ENCODE results near the gene ANKLE2.
"Not testable (repeated sequence)": the region's sequence is repeated elsewhere in the genome, so short reads cannot be mapped to it uniquely, and the experiment has no call there.

ANKLE2 gene

DNA sequence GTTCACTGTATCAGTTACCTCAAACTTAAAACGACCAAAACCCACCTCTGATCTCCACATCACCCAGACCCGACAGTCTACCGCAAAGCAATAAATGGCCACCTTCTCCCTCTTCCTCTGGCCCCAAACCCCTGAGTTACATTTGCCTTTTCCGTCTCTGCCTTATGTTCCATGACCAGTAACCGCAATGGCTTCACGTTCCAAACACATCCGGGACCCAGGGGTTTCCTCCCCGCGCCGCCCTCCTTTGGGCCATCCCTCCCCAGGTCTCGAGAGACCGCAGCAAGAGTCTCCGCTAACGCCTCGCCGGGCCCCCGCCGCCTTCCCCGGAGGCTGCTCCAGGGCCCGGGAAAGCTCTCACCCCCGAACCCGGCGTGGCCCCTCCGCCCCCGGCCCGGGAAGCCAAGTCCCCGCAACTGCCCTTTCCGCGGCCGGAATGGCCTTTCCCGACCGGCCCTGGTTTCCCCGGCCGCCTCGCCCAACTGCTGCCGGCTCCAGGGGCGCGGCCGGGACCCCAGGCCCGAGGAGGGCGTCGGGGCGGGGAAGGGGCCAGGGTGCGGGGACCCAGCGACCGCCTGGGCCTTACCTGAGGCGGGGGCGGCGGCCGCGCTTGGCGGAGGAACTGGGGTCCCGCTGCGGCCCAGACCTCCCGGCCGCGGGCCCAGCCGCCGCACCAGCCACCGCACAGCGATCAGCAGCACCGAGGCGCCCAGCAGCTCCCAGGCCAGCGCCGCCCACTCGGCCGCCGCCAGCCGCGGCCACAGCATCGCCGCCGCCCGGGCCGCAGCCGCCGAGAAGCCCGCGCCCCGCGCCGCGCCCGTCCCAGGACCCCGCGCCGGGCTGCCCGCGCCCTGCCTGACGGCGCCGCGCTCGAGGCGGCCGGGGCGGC, at the start of gene ANKLE2:
Gene ANKLE2 (minus strand): TSS at position 801 of the 889 bp plus-strand sequence. CDS start 34 bp downstream, at position 767.
- DNase-seq = peak; percentile 82 to 90
- TF ChIP-seq GATA1 (IDR thresholded peaks at IDR 0.05; ENCODE audit: low read depth, low read length) = no peak
- peak; percentile 46 for TF ChIP-seq POLR2A (IDR thresholded peaks at IDR 0.05; ENCODE audit: low read length)

- peak; percentile 36 to 54 for DNase-seq
These were observed 47.8 kb upstream of the ANKLE2 start for GRCh38 chr12:132809391-132809790.

- no peak for TF ChIP-seq GATA1 (IDR thresholded peaks at IDR 0.05; ENCODE audit: low read depth, low read length)
- TF ChIP-seq POLR2A (IDR thresholded peaks at IDR 0.05; ENCODE audit: low read length) = no peak
- peak; percentile 23 to 47 for DNase-seq
These were observed 45.9 kb upstream of the ANKLE2 start for GRCh38 chr12:132807295-132808092.

GRCh38 chr12:132806857-132807256, 45.2 kb upstream of the ANKLE2 start:
- TF ChIP-seq GATA1 (IDR thresholded peaks at IDR 0.05; ENCODE audit: low read depth, low read length) = no peak
- TF ChIP-seq POLR2A (IDR thresholded peaks at IDR 0.05; ENCODE audit: low read length) = no peak
- no peak for DNase-seq

- DNase-seq = no peak
- no peak for TF ChIP-seq POLR2A (IDR thresholded peaks at IDR 0.05; ENCODE audit: low read length)
These were observed 42.8 kb upstream of the ANKLE2 start for GRCh38 chr12:132804426-132804861.

DNA sequence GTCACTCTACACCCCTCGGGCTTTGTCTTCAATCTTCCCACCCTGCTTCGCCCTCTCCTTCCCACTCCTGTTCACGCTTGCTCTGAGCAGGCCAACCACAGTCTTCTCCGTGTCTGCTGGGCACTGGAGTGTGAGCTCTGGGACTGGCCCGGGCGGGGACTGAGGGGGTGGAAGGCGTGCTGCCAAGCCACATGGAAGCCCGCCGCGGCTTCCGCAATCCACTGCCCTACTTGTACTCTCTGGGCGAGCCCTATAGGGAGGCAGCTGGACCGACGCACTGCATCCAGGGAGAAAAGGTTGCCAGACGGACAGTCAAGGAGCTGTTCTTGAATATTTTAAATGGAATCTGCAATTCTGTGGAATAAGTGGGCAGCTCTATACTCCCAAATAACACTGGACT, 42.3 kb upstream of the ANKLE2 start:
- TF ChIP-seq GATA1 (IDR thresholded peaks at IDR 0.05; ENCODE audit: low read depth, low read length) (no peak), POLR2A (IDR thresholded peaks at IDR 0.05; ENCODE audit: low read length) (no peak)
- no peak for DNase-seq

DNA sequence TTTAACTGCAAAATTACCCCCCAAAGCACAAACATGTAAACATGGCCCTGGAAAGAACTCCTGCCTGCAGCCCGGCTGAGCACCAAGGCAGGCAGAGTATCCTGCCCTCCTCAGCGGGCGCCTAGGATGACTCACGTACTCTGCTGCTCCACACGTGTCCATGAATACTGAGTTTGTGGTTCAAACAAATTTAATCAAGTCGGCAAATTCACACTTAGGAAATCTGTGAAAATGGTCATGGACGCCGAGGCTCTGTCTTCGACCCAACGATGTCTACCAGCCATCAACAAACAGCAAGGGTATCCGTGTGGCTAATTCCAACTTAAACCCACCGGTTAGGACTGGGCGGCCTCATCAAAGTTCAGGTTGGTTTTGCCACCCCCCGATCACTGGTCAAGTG, 41.5 kb upstream of the ANKLE2 start:
- no peak for TF ChIP-seq GATA1 (IDR thresholded peaks at IDR 0.05; ENCODE audit: low read depth, low read length)
- DNase-seq = no peak

- TF ChIP-seq POLR2A (IDR thresholded peaks at IDR 0.05; ENCODE audit: low read length) (no peak), GATA1 (IDR thresholded peaks at IDR 0.05; ENCODE audit: low read depth, low read length) (no peak)
- DNase-seq = no peak
These were observed 40.1 kb upstream of the ANKLE2 start for GRCh38 chr12:132801741-132802140.

DNA sequence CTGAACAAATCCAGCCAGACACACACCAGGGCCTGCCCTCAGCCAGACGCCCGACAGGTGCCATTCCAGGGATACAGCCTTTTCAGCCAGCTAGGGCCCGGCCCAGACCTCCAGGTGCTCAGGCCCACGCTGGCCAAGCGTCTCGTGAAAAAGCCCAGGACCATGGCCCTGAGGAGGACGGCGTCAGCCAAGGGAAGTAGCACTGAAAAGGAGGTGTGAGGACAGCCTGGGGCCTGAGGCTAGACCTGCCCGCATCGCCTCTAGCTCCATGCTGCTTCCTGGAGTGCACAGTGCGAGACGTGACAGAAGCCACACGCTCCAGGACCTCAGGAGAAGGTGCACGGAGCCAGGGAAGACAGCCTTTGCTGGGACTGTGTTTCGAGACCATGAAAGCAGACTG, 37.2 kb upstream of the ANKLE2 start:
- no peak for DNase-seq
- TF ChIP-seq POLR2A (IDR thresholded peaks at IDR 0.05; ENCODE audit: low read length) (no peak), GATA1 (IDR thresholded peaks at IDR 0.05; ENCODE audit: low read depth, low read length) (no peak)

DNA sequence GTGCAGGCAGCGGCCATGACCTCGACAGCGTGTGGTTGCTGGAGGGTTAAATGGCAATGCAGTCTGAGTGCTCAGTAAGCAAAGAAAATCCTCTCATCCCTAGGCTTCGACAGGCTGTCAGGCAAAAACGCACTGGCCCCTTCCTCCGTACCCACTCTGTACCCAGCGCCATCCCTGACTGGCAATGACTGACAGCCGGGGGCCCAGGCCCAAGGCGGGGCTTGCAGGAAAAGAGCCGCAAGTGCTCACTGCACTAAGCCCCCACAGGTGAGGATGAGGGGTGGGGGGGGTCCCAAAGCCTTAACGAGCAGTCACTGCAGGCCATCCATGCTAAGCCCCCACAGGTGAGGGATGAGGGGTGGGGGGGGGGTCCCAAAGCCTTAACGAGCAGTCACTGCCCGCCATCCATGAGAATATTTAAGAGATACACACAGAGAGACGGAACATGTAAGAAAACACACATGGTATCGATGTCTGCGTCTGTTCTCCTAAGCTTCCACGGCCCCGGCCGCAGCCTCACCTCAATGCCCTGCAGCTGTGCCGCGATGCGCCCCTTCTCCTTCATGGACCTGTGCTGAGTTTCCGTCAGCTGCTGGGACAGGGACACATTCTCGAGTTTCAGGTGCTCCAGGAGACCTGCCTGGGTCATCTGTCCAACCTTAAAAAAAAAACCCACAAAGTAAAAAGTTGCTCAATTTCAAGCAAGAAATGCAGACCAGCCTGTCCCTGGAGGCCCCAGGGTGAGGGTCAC, 36.4 kb upstream of the ANKLE2 start:
- no peak for DNase-seq
- TF ChIP-seq POLR2A (IDR thresholded peaks at IDR 0.05; ENCODE audit: low read length) (no peak), GATA1 (IDR thresholded peaks at IDR 0.05; ENCODE audit: low read depth, low read length) (no peak)

GRCh38 chr12:132795847-132796246, 34.2 kb upstream of the ANKLE2 start:
- DNase-seq = no peak
- no peak for TF ChIP-seq POLR2A (IDR thresholded peaks at IDR 0.05; ENCODE audit: low read length)
- TF ChIP-seq GATA1 (IDR thresholded peaks at IDR 0.05; ENCODE audit: low read depth, low read length) = no peak

DNA sequence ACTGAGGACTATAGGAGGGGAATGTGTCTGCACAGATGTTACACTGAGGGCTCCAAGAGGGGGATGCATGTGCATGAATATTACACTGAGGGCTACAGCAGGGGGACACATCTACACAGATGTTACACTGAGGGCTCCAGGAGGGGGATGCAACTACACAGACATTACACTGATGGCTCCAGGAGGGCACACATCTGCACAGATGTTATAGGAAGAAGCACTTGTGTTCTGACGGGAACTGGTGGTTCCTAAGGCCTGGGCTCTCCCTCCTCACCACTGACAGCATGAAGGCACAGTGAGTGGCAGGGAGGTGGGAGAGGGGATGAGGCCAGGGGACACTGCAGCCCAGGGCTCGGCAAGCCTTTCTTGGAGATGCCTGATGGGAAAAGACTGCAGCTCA, 30.3 kb upstream of the ANKLE2 start:
- DNase-seq = not testable (repeated sequence)

GRCh38 chr12:132789099-132789471, 27.5 kb upstream of the ANKLE2 start:
- no peak for TF ChIP-seq POLR2A (IDR thresholded peaks at IDR 0.05; ENCODE audit: low read length)
- no peak for TF ChIP-seq GATA1 (IDR thresholded peaks at IDR 0.05; ENCODE audit: low read depth, low read length)
- no peak for DNase-seq

DNA sequence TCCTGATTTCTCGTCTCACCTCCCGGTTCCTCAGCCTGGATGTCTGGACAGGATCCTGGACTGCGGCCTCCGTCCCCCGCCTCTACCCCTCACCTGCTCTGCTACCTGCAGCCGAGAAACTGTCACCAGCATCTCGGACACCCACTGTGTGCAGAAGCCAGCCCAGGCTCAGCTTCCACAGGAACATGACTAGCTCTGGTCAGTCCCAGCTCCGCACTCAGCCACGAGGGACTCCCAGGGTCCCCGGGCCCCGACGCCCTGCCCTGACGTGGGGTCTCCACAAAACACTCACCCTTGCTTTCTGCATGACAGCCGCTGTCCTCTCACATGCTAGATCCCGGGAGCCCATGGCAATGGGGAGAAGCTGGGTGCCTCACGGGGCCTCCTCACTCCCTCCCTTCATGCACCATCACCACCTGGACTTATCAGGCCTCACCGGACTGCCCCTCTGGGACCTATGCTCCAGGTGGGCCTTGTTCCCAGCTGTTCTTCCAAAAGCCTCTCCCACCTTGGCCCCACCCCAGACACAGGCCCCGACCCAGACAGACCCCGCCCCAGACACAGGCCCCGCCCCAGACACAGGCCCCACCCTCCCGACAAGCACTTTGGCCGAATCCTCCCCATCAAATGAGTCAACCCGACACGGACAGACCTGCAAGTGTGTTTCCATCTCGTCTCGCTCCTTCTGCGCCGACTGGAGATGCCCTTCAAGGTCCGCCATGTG, 26.9 kb upstream of the ANKLE2 start:
- no peak for DNase-seq
- TF ChIP-seq POLR2A (IDR thresholded peaks at IDR 0.05; ENCODE audit: low read length) (no peak), GATA1 (IDR thresholded peaks at IDR 0.05; ENCODE audit: low read depth, low read length) (no peak)

All from erythroblast (primary cell).